GM21360 (cell line): ENCODE data around the gene OR51E1.
A peak's percentile ranks its signal among the peaks of the same experiment; 100 is the strongest.

Experiments
- ATAC-seq: cut with Tn5 transposase; IDR thresholded peaks from one replicate; pipeline ENCODE4 v1.9.1; 2021; ENCODE audit warnings: mild to moderate bottlenecking, moderate library complexity; ENCODE audit not compliant: unreplicated experiment

OR51E1 gene

DNA sequence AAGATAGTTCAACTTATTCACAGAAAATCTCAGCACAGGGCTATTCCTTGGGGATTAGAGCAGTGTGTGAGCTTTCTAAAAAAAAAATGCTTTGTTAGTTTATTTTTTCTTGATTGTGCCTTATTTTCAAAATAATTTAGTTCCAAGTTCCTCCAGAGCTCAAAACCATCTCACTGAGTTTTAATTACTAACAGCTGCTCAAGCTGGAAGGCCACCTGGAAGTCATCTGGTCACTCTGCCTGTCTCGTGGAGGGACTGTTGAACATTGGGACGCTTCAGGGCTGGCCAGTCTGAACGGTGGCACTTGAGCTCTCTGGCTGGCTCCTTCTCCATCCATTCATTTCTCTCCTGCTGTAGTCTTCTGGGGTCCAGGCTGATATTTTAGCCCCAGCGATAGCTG lies 4.0 kb downstream of the OR51E1 start:
- ATAC-seq = no peak

DNA sequence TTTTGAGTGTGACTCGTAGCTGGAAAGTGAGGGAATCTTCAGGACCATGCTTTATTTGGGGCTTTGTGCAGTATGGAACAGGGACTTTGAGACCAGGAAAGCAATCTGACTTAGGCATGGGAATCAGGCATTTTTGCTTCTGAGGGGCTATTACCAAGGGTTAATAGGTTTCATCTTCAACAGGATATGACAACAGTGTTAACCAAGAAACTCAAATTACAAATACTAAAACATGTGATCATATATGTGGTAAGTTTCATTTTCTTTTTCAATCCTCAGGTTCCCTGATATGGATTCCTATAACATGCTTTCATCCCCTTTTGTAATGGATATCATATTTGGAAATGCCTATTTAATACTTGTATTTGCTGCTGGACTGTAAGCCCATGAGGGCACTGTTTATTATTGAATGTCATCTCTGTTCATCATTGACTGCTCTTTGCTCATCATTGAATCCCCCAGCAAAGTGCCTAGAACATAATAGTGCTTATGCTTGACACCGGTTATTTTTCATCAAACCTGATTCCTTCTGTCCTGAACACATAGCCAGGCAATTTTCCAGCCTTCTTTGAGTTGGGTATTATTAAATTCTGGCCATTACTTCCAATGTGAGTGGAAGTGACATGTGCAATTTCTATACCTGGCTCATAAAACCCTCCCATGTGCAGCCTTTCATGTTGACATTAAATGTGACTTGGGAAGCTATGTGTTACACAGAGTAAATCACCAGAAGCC lies 11.0 kb downstream of the OR51E1 start:
- no peak for ATAC-seq

DNA sequence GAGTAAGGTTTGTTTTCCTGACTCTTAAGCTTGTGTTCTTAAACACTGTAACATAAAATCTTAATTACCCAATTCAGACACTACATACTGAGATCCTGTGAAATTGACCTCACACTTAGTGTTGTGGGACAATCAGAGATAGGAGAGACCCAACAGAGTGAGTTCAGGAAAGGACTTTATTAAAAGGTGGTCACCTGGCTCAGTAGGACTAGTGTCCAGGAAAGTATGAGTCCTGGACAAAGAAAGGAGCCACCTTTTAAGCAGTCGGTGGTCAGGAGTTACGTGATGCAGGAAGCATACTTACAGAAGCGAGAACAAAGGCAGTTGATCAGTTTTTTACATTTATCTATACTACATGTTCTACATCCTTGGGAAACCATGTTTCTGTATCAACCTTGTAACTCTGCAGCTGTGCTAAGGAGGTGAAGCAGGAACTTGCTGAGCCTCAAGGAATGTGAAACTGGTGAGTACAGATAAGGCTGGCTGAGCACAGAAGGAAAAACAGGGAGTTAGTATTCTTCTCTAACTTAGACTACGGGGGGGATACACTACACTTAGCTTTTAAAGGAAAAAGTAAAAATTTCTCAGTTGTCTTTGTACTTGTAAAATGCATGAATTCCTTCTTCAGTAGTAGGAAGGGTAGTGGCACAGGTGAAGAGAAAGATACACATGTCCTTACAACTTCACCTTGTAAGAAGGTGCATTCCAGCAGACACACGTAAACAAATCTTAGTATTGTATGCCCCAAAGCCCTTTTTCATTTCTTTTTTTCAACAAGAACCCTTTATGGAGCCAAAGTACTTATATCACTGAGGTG lies 15.1 kb downstream of the OR51E1 start:
- no peak for ATAC-seq

DNA sequence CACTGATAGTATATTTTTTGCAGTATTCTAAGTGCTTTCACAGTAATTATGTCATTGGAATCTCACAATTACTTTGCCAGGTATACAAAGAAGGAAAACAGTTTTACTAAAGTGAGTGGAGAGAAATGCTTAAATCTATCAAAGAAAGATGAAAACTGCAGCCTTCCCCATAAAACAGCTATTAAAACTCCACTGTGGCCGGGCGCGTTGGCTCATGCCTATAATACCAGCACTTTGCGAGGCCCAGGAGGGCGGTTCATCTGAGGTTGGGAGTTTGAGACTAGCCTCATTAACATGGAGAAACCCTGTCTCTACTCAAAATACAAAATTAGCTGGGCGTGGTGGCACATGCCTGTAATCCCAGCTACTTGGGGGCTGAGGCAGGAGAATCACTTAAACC lies 19.1 kb downstream of the OR51E1 start:
- no peak for ATAC-seq

DNA sequence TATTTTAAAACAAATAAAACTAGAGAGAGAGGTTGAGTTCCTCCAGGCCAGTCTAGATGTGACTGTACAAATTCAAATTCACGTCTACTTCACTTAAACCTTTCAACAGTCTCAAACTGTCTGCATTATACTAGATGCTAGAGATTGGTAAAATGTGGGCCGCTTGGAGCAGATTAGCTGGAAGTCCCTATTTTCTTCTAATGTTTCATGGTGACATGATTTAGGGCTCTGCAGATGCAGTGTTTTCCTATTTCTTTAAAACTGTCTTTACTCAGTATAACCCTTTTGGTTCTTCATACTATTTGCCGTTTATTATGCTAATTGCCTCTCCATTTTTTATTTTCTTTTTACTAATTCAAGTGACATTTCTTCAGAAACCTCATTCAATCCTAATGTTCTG lies 20.4 kb downstream of the OR51E1 start:
- ATAC-seq = no peak

GRCh38 chr11:4664786-4665185 lies 21.0 kb downstream of the OR51E1 start:
- no peak for ATAC-seq

- no peak for ATAC-seq
Observed at GRCh38 chr11:4665424-4665823, 21.6 kb downstream of the OR51E1 start.

- no peak for ATAC-seq
Observed at GRCh38 chr11:4671741-4672140, 28.0 kb downstream of the OR51E1 start.

- no peak for ATAC-seq
Observed at GRCh38 chr11:4672470-4672869, 28.7 kb downstream of the OR51E1 start.

DNA sequence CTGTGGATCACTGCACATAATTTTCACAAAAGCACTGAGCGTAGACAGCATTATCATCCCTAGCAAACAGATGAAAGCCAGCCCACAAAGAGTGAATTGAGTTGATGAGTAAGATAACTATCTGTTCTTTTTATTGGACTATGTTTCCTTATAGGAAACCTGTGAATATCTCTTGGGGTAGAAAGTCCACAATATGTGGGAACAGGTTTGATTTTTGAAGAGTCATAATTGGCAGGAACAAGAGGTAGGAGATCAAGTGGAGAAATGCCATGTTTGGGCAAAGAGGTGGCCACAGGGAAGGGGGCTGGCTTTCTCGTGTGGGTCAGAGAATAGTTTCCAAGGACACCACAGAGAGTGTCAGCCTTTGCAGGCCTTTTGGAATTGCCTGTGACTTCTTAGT lies 30.0 kb downstream of the OR51E1 start:
- no peak for ATAC-seq

GRCh38 chr11:4677948-4678347 lies 34.2 kb downstream of the OR51E1 start:
- no peak for ATAC-seq

- no peak for ATAC-seq
Observed at GRCh38 chr11:4680341-4680740, 36.6 kb downstream of the OR51E1 start.

- ATAC-seq = no peak
Observed at GRCh38 chr11:4682623-4683419, 39.0 kb downstream of the OR51E1 start.

DNA sequence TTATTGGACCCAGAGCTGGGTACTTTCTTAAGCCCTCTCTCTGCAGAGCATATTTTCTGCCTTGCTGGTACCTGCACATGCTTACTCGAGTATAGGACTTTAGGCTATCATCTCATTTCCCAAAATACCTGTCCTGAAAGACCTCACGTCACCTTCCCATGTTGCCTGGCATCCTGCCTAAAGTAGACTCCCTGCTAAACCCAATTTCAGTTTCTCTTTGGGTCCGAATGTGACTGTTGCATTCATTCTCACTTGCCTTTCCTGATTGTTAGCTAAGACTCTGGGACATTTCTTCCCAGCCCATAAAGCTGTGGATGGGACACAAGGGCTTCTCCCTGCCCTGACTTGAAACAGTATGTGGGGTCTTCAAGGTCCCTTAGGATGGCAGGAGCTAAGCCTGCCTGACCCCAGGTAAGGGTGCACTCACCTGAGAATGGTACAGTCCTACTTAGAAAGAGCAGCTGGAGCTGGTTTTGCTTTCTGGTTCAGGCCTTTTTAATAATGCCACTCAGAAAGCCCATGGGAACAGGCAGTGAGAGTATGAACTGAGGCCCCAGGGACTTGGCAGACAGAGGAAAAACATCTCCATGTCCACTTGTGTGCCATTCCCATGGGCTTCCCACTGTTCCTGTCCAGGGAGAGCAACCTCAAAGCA lies 41.0 kb downstream of the OR51E1 start:
- no peak for ATAC-seq

DNA sequence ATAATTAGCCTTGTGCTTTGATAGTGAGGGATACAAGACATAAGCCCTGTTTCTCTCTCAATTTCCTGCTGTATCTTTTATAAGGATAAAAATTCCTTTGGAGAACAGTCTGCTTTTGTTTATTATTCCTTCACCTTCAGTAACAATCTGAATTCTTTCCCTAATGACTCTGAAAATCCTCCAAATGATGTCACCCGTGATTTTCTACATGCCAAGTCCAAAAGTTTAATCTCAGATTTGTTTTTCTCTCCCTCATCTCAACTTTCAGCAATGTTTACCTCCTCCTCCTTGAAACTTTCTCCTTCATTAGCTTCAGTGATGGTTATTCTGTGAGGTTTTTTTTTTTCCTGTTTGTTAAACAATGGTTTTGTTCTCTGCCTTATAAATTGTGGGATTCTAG lies 51.7 kb downstream of the OR51E1 start:
- no peak for ATAC-seq

DNA sequence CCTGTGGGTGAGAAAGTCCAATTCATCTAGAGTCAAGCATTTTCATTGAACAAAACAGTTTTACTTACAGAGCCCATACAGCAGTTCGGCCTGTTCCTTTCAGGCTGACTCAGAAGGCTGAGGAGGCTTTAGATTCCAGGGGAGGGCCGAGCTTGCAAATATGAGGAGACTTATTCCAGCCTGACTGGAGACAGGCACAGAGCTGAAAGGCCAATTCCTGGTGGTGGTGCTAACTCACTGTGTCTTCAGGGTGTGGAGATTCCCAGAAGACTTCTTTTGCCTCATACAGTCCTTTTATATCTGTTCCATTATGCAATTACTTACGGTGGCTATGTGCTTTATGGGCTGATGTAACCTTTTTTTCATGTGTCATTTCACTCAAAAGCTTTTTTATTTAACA lies 53.8 kb downstream of the OR51E1 start, which contains the start of gene OR51E2:
TSS of gene OR51E2 (minus strand) at position 269 of the 400 bp plus-strand sequence. CDS start 15,142 bp downstream, outside the sequence.
- ATAC-seq = no peak

DNA sequence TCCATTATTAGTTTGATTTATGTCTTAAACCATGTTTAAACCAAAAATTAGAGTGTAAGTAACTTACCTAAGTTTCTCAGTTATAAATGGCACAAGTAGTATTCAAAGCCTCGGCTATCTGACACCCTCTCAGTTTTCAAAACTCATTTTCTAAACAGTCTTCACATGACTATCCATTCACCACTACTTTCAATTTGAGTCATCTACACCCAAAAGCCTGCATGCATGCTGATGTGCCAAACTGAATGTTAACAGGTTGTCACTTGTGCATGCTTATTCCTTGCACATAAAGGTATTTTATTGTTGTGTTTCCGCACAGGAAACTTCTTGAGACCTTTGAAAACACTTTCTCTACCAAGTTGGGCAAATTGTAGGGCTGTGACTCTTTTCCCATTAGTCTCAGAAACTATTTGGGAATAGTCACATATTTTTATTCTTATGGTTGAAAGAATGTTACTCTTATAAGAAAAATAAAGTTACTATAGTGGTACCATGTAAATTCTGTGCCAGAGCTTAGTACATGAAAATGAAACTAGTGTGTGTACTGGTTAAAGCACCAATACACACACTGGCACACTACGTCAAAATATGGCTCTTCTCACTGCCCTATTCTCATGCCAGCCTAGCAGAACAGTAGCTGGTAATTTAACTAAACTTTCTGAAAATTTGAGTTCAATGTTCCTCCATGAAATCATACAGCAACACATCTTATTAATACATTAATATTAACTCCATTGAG lies 56.1 kb downstream of the OR51E1 start:
- ATAC-seq = peak; percentile 99

GRCh38 chr11:4700436-4700820 lies 56.6 kb downstream of the OR51E1 start:
- no peak for ATAC-seq

GRCh38 chr11:4704054-4704789 lies 60.4 kb downstream of the OR51E1 start, which contains the start of gene MMP26:
TSS of gene MMP26 (plus strand) at chr11:4704784.
- no peak for ATAC-seq
